ENCODE data around the gene SSRP1.

DNA sequence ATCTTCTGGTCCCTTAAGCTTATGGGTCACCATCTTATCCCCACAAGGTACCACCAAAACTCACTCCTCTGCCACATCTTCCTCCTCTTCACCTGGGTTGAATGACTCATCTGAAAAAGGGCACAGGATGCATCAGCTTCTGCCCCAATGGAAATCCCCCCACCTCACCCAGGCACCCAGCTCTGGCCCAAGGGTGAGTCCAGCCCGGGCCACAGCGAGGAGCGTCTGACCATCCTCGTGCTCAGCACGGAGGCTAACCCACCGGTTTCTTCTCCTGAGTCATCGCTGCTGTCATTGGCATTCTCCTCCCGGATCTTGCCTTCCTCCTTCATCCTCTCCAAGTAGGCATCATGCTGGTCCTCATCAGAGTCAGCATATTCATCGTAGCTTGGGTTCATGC lies 5.7 kb downstream of the SSRP1 start:
- TF ChIP-seq, protein P1, sequence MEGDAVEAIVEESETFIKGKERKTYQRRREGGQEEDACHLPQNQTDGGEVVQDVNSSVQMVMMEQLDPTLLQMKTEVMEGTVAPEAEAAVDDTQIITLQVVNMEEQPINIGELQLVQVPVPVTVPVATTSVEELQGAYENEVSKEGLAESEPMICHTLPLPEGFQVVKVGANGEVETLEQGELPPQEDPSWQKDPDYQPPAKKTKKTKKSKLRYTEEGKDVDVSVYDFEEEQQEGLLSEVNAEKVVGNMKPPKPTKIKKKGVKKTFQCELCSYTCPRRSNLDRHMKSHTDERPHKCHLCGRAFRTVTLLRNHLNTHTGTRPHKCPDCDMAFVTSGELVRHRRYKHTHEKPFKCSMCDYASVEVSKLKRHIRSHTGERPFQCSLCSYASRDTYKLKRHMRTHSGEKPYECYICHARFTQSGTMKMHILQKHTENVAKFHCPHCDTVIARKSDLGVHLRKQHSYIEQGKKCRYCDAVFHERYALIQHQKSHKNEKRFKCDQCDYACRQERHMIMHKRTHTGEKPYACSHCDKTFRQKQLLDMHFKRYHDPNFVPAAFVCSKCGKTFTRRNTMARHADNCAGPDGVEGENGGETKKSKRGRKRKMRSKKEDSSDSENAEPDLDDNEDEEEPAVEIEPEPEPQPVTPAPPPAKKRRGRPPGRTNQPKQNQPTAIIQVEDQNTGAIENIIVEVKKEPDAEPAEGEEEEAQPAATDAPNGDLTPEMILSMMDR (IDR thresholded peaks at IDR 0.05), result no peak
- TF ChIP-seq POLR2A (IDR thresholded peaks at IDR 0.05), result no peak

All from uterus (tissue), 2 donors.